ENCODE data around the gene DUSP10.

GRCh38 chr1:221782477-221782876 is 40.6 kb upstream of the DUSP10 start:
- TF ChIP-seq POLR2A (IDR thresholded peaks at IDR 0.05) (no peak), CTCF (IDR thresholded peaks at IDR 0.05) (no peak), POLR2AphosphoS5 (IDR thresholded peaks at IDR 0.05) (no peak)
